ENCODE results near the gene SETX. TPM values are rescaled to one million over a fixed set of nuclear protein-coding genes. Genes with fewer than 3 reads are reported as not detected.
"Not testable (repeated sequence)": the region's sequence is repeated elsewhere in the genome, so short reads cannot be mapped to it uniquely, and the experiment has no call there.

SETX gene
- total RNA-seq, 1 donor = 89.8 TPM

DNA sequence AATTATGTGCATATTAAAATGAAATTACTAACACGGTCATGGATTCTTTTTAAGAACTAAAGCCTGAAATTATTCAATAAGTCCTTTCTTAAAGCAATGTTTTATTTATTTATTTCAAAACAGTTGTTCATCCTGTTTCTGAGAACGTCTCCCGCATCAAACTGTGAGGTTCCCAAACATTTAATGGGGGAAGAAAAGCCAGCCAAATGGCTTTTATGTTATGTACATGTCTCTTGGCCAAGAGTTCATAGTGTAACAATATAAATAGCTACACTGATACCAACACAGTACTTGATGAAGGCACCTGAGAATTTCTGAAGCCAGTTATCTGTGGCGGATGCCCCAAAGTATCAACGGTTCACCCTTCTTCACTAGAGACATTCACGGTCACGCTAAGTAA lies 36.2 kb upstream of the SETX start:
- TF ChIP-seq, protein P1, sequence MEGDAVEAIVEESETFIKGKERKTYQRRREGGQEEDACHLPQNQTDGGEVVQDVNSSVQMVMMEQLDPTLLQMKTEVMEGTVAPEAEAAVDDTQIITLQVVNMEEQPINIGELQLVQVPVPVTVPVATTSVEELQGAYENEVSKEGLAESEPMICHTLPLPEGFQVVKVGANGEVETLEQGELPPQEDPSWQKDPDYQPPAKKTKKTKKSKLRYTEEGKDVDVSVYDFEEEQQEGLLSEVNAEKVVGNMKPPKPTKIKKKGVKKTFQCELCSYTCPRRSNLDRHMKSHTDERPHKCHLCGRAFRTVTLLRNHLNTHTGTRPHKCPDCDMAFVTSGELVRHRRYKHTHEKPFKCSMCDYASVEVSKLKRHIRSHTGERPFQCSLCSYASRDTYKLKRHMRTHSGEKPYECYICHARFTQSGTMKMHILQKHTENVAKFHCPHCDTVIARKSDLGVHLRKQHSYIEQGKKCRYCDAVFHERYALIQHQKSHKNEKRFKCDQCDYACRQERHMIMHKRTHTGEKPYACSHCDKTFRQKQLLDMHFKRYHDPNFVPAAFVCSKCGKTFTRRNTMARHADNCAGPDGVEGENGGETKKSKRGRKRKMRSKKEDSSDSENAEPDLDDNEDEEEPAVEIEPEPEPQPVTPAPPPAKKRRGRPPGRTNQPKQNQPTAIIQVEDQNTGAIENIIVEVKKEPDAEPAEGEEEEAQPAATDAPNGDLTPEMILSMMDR (IDR thresholded peaks at IDR 0.05; ENCODE audit: insufficient read depth, low read depth, low read length) = no peak
- no peak overlapping the region for H3K4me3 ChIP-seq (ENCODE audit: low read depth, low read length)
- no peak for DNase-seq (ENCODE audit: low read depth)

DNA sequence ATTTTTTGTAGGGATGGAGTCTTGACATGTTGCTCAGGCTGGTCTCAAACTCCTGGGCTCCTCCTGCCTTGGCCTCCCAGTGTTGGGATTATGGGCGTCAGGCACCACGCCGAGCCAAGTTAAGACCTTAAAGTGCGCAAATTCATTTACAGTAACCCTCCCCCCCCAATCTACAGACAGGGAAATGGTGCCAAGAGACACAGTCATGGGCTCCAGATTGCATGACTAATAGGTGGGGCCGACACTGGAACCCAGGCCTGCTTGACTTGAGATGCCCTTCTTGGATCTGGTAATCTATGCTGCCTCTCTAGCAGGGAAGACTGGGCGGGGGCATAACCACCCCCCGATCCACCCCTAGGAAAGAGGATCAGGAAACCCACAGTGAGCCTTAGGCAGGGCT lies 32.3 kb upstream of the SETX start:
- DNase-seq (ENCODE audit: low read depth) = no peak
- H3K4me3 ChIP-seq (ENCODE audit: low read depth, low read length) = no peak overlapping the region

DNA sequence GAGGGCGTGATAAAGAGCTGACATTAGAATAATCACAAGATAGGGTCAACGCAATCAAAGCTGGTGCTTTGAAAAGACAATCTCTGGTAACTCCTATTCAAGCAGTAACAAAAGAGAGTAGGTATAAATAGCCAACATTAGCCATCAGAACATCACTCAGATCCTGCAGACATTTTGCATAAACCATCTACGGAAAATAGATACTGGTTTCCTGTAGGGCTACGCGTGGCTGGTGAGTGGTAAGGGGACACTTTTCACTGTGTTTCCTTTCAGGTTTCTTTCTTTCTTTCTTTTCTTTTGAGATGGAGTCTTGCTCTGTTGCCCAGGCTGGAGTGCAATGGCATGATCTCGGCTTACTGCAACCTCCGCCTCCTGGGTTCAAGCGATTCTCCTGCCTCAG lies 29.6 kb upstream of the SETX start:
- TF ChIP-seq, protein P1 (IDR thresholded peaks at IDR 0.05; ENCODE audit: insufficient read depth, low read depth, low read length) = no peak
- DNase-seq (ENCODE audit: low read depth) = no peak
- H3K4me3 ChIP-seq (ENCODE audit: low read depth, low read length) = no peak overlapping the region

More for the DNA sequence above, 32.3 kb upstream of the SETX start:
- TF ChIP-seq, protein P1 (IDR thresholded peaks at IDR 0.05; ENCODE audit: insufficient read depth, low read depth, low read length) = no peak

DNA sequence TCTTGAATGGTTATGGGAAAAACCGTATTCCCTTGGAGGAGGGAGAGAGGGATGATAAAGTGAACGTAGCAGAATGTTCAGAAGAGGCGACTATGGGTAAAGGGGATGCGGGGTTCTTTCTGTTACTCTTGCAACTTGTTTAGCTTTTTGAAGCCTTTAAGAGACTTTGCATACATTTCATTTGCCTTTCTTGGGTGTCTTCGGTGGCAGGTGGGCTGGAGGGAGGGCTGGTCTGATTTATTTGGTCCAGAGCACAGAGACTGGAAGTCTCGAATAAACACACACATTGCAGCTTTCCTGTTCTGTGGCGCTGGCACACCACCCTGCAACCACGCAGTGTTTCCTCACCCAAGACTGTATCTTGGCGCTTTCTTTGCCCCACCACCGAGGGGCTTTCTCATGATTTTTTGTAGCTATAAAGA lies 28.7 kb upstream of the SETX start:
- DNase-seq (ENCODE audit: low read depth) = no peak
- TF ChIP-seq, protein P1 (IDR thresholded peaks at IDR 0.05; ENCODE audit: insufficient read depth, low read depth, low read length) = no peak
- no peak overlapping the region for H3K4me3 ChIP-seq (ENCODE audit: low read depth, low read length)

DNA sequence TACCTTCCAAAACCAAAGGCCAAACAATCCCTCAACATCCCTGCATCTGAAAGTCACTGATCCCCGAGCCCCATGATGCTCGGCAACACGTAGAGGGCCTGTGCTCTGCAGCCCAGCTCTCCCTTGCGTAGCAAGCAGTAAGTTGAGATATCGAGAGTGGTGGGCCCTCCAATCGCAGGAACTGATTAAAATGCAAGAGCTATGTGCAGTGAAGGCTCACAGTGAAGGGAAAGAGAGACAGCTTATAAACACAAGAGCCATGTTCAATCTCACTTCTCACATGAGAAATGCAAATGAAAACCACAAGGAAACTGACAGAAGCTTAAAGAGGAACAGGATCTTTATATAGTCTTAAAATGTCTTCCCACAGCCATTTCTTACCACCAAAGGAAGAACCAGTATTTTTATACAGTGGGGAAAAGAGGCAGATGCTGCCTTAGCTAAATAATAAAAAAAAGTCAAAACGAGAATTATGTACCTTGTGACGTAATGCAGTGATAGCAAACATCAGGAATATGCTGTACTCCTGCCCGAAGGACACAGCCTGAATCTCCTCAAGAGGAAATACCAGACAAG lies 27.3 kb upstream of the SETX start:
- no peak for DNase-seq (ENCODE audit: low read depth)
- TF ChIP-seq, protein P1 (IDR thresholded peaks at IDR 0.05; ENCODE audit: insufficient read depth, low read depth, low read length) = no peak
- no peak overlapping the region for H3K4me3 ChIP-seq (ENCODE audit: low read depth, low read length)

DNA sequence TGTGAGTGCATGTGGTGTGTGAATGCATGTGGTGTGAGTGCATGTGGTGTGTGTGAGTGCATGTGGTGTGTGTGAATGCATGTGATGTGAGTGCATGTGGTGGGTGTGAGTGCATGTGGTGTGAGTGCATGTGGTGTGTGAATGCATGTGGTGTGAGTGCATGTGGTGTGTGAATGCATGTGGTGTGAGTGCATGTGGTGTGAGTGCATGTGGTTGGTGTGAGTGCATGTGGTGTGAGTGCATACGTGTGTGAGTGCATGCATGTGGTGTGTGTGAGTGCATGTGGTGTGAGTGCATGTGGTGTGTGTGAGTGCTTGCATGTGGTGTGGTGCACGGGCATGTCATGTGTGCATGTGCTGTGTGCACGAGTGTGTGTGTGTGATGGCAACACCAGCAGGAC lies 23.6 kb upstream of the SETX start:
- not testable (repeated sequence) for H3K4me3 ChIP-seq (ENCODE audit: low read depth, low read length); DNase-seq (ENCODE audit: low read depth)

DNA sequence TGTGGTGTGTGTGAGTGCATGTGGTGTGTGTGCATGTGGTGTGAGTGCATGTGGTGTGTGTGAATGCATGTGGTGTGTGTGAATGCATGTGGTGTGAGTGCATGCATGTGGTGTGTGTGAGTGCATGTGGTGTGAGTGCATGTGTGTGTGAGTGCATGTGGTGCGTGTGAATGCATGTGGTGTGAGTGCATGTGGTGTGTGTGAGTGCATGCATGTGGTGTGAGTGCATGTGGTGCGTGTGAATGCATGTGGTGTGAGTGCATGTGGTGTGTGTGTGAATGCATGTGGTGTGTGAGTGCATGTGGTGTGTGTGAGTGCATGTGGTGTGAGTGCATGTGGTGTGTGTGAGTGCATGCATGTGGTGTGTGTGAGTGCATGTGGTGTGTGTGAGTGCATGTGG lies 23.0 kb upstream of the SETX start:
- not testable (repeated sequence) for DNase-seq (ENCODE audit: low read depth)

More for the DNA sequence above, 23.0 kb upstream of the SETX start:
- not testable (repeated sequence) for H3K4me3 ChIP-seq (ENCODE audit: low read depth, low read length)

Data from fibroblast of villous mesenchyme (primary cell).